Measurements from ENCODE around the gene GRM2.
A peak's percentile ranks its signal among the peaks of the same experiment; 100 is the strongest.

GRM2 gene

DNA sequence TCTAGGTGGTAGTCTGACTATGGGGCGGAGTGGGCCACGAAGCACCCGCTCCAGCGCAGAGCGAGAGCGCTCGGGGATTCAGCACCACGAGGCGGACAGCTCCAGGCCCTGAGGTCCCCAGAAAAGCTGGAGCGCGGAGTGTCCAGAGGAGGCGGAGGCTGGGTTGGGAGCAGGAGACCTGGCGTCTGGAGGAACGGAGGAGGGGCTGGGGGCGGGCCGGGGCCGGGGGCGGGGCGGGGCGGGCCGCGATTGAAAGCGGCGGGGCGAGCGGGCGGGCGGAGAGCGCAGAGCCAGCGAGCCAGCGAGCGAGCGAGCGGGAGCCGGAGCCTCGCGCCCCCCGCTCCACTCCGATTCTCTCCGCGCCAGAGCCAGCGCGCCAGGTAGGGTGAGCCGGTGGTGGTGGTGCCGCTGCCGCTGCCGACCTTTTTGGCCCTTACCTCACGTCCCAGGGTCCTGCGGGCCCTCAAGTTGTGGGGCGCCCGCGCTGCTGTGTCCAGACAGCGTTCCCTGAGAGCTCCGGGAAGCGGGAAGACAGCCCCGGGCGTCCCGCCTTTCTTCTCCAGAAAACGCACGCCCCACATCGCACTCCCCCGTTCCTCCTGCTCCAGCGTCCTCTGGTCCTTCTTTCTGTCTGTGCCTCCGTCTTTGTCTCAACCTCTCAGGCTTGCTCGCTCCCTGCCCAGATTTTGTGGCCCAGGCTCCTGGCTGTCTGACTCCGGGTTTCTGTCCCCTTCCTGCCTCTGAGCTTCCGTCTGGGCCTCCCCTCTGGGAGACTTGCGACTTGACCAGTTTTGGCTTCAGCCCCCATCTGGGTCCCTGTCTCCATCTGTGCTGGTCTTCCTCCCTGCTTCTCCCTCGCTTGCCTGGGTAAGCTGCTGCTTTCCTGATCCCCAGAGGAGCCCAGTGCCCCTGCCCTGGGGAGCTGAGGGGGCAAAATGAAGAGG lies at the start of gene GRM2:
Gene GRM2 (plus strand): TSS at position 281 of the 944 bp plus-strand sequence. CDS start 1,916 bp downstream, outside the sequence.
- DNase-seq = peak; percentile 32

DNA sequence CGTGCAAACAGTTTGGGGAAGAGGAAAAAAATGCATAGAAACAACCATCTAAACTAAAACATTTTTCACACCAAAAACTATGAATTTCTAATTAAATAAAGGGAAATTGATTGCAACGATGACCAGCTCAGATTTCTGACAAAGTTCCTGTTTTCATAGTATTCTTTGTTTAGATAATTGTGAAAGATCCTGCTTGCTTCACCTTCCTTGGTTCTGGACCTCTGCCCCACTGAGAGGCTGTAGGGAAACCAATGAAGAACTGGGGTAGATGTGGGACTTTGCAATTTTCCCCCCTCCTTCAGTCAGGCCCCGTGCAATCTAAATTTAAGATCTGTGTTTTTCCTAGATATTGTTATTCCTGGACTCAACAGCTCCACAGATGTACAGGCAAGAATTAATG lies 49.6 kb upstream of the GRM2 start:
- no peak for DNase-seq

DNA sequence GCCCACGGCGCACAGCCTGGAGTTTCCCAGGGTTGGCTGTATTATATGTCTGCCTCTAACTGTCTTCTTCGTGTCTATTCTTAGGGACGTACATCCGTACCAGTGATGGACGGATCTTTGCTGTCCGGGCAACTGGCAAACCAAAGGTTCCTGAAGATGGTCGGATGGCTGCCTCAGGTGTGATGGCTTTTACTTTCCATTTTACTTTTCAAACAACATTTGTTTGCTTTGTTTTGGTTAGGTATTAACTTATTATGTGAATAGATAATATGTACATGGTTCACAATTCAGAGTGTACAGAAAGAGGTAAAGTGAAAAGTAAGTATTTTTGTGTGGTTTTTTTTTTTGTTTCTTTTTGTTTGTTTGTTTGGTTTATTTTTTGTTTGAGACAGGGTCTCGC lies 46.9 kb upstream of the GRM2 start:
- DNase-seq = no peak

DNA sequence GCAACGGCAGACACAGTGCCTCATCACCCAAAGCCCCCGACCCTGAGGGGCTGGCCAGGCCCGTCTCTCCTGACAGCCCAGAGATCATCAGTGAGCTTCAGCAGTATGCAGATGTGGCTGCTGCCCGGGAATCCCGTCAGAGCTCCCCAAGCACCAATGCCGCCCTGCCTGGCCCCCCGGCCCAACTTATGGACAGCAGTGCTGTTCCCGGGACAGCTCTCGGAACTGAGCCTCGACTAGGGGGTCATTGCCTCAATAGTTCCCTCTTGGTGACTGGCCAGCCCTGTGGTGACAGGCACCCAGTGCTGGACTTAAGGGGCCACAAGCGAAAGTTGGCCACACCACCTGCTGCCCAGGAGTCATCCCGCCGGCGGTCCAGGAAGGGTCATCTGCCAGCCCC lies 44.4 kb upstream of the GRM2 start:
- DNase-seq = no peak

DNA sequence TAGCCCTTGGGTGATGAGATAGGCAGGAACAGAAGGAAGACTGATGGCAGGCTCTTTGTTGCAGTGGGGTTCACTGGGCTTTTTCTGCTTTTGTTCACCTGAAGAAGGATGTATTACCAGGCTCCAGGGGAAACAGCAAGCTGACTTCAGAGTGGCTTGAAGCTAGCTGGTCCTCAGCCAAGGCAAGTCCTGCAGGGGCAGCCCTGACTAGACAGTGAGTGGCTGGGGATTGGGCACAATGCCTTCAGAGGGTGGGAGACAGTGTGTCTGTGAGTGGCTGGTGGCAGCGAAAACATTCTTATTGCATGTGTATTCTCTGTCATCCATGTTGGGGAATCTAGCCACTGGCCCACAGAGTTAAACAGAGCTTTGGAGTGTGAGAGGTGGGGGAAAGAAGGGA lies 38.1 kb upstream of the GRM2 start:
- DNase-seq = no peak

DNA sequence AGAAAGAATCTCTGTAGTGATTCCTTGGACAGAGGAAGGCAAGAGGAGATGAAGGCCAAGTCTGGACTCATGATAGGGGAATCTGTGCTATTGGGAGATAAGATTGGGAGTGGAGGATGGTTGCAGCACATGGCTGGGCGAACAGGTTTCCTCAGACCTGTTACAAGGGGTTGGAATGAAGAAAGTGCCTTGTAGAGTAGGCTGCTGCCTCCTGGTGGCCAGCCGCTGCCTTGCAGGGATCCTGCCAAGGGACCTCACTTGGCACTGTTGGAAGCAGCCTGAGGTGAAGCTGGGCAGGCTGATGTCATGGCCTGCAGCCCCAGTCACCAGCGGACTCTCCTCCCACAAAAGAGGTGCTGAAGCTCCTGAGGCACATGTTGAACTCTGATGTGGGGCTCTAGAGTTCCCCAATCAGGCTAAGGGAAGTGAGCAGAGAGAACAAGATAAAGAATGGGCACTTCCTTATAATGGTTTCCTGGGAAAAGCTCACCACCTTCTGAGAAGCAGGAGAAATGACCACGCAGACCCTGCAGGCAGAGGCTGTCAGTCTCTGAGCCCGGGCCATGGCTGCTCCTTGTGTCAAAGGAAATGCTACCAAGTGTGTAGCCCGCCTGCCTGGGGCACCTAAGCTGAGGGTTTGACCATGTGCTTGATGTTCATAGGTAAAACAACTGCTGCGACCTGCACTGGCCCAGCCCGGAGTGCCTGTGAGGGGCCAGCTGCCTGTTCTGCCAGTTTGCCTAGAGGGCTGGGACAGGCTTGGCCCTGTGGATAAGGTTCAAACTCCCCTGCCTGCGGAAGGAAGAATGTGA lies 37.4 kb upstream of the GRM2 start:
- peak; percentile 82 for DNase-seq

DNA sequence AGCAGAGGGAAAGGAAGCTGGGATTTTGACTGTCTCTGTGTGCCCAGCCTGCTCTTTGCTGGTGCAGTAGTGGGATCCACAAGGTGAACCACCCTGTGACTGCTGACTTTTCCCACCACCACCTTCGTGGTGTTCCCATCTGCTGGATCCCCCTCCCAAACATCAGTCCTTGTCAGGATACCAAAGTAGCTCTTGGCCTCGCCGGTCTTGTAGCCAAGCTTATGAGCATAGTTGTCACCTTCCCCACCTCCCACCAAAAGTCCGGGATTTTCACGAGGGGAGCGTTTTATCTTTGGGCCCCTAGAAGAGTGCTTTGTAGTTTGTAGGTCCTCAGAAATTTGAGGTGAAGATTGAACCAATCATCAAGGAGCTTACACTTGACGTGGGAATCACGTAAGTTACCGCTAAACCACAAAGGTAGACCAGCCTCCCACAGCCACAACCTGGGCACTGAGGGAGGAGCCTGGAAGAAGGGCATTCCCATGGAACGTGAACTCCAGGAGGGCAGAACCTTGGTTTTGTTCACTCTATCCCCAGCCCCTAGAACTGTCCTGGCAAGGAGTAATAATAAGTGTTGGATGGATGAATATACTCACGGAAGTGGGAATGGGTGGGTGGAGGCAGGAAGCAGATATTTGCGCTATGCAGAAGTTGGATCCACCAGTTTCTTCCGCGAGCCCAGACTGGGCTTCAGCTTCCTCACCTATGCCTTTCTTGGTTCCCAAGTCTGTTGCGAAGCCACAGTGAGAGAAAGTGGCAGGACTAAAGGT lies 36.6 kb upstream of the GRM2 start:
- DNase-seq = no peak

DNA sequence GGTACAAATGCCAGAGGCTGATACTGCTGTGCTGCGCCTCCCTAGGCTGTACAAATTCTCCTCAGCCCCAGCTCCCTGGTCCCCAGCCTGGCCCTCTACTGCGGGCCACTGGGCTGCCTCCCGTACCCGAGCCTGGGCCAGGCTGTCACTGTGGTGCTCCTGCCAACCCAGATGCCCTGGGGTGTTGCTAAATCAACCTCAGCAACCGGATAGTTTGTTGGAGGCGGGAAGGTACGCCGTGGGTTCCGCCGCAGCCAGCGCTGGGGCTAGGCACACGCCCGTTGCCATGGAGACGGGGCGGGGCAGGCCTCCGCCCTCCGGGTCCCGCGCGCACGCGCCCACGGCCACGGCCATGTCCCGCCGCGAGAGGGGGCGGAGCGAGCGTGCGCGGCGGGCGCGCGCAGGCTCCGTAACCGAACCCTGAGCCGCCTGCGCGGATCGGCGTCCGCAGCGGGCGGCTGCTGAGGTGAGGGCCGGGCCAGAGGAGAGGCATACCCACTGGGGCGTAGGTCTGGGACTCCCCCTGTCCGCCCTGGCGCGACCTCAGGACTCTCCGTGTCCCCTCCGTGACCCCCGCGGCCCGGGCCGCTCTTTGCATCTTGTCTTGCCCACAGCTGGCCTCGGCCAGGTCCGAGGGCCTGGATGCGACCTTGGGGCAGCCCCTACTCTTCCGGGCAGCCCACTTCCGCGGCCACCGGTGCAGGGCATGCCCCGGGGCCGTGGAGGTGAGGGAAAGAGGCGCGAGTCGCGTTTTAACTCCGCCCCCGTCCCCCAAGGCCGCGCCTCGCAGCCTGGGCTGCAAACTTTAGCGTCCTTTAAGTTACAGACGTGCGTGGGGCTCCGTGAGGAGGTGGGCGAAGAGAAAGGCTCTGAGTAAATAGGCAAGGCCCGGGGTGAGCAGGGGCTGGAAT lies 35.8 kb upstream of the GRM2 start, which contains the start of gene TEX264:
Gene TEX264 (plus strand): TSS at position 430 of the 911 bp plus-strand sequence. CDS start 3,053 bp downstream, outside the sequence.
- peak; percentile 92 for DNase-seq

DNA sequence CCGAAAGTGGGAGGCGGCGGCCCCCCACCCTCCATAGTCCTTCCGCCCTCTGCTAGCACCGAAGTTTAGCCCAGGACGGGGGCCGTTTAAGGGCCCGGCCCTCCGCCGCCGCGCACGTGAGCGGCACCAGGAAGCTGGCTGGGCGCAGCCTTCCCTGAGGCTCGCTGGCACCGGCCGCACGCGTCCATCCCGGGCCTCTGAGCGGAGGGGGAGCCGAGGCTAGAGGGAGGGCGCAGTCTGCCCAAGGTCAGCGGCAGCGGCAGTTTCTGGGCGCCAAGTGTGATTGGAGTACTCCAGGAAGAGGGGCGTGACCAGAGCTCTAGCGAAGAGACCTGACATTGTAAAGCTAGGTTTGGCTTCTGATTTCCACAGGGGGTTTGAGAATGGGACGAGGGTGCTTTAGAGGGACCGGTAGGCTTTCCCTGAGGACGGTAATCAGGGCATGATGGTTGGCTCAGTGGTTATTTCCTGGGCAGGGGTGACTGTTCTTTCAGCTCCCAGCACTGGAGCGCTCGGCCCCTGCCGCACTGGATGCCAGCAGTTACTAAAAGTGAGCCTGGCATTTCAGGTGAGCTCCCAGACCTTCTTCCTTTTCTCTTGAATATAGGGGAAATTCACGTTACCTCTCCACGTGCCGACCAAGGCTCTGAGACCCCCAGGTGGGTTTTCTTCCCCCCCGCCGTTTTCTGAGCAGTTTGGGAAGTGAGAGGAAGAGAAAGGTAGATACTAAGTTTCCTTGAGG lies 35.0 kb upstream of the GRM2 start:
- DNase-seq = peak; percentile 55

DNA sequence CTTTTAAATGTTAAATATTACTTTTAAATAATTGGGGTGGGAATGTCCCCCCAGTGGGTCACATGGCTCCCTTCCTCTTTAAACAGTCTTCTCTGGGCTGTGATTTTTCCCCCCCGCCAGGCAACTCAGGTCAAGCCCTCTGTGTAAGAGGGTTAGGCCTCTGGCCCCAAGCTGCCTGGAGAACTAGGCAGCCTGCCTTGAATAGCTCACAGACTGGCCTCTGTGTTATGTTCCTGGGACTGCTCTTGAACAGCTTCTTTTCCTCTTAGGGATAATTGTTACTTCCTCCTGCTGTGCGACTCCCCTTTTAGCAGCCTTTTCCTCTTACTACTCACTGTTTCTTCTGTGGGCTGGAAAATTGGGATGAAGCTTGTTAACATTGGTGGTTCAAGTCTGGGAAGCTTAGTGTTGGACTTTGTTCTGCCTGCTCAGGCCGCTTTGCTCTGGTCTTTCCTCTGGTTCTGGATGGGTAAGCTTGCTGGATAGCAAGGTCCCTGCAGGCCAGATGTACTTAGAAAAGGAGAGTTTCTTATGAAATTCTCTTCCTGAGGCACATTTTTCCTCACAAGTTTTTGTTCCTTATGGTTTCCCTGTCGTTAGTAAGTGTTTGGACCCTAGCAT lies 33.6 kb upstream of the GRM2 start:
- DNase-seq = no peak

DNA sequence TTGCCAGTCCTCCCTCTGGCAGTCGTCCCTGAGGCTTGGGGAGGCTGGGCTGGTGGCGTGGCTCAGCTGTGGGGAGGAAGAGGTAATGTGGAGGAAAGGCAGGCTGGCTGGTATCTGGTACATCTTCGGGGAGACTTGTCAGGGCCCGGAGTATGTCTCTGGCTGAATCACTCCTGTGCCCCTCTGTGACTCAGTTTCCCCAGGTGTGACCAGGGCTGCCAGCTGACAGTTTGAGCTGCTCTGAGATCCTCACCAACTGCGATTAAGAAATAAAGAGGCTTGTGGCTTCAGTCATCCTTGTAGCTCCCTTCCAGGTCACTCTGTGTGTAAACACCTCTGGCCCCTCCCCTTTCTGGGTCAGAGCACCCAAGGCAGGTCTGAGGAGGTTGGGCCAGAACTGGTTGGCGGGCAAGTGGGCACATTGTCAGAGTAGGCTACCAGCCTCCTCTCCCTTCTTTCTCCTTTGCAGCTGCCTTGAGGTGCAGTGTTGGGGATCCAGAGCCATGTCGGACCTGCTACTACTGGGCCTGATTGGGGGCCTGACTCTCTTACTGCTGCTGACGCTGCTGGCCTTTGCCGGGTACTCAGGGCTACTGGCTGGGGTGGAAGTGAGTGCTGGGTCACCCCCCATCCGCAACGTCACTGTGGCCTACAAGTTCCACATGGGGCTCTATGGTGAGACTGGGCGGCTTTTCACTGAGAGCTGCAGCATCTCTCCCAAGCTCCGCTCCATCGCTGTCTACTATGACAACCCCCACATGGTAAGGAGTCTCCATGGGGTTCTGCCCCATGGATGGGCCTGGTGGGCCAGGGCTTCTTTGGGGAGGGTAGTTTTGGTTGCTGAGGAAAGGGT lies 32.8 kb upstream of the GRM2 start:
- no peak for DNase-seq

DNA sequence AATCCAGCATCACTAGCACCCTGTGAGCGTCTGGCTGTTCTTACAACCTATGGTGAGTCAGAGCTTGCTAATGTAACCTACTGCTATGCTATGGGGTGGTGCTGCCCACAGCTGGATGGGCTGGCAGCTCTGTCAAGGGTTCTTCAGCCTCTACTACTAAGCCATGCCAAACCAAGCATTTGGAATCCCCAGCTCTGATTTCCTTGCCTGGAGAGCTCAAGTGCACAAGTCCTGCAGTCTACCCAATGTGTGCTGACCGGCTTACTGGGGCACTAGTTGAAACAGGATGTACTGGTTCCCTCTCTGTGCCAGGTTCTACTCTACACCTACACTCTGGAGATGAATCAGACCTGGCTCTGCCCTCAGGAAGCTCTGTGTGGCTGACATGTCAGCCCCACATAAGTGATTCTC lies 31.7 kb upstream of the GRM2 start:
- DNase-seq = peak; percentile 24

DNA sequence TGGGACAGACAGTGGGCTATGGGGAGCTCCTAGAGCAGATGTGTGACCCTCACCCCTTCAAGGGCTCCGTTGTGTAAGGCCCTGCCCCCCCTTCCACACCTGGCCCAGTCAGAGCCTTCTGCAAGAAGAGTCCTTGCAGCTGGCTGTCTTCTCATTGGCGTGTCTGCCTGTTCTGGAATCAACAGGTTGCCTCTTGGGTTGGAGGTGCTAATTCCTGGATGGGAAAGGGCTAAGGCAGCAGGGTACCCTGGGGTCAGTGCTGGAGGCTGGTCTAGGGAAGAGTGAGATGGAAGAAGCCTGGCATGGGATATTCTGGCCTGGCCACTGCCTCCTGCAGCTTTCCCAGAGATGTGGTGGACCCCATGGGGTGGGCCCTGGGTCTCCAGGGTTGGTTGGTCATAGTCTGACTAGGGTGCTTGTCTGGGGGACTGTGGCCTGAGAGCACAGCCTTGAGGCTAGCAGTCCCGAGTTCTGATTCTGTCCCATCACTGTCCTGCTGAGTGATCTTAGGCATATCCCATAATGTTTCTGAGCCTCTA lies 30.7 kb upstream of the GRM2 start:
- no peak for DNase-seq

DNA sequence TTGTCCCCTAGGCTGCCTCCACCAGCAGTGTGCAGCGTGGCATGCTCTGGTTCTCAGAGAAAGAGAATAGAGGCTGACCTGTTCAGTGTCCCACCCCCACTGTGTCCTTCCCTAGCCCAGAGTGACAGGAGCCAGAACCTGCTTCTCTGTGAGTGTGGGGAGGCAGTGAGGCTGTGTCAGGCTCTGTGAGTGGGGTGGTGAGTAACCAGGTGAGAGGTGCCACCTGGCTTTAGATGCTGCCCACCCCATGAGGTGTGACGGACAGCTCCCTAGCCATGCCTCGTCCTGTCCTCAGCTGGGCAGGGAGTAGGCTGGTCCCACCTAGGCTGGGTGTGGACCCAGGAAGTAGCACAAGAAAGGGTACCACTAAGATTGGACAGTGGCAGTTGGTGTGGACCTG lies 29.5 kb upstream of the GRM2 start:
- DNase-seq = no peak

DNA sequence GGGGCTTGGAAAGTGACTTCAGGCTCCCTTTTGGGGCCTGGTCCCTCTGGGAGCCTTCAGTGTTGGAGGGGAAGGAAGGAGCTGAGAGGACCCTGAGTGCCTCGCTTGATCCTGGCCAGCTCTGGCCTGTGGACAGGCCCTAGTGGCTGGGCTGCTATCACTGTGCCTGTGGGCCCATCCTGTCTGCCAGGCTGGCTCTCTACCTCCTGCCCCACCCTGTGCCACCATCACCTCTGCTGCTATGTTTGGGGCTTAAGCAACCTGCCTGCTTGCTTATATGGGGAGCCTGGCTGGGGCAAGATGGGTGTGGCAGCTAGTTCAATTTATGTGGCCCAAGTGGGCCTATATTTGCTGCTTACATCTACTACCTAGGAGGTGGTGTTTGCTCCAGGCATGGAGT lies 28.7 kb upstream of the GRM2 start:
- no peak for DNase-seq

DNA sequence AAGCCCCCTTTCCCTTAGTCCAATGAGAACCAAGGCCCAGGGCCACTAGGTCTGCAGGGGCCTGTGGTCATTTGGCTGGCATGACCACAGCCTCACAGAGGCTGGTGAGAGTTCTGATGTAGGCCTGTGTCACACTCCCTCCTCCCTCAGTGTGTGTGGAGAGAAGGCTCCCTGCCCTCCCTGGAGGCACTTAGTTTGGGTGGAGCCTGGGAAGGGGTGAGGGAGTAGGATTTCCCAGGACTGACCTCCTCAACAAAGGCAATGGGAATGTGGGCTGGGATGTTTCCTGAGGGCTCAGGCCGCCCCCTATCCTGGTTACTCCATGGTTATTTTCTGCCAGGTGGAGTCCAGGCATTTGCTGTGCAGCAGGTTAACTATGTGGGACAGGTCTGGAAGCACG lies 28.2 kb upstream of the GRM2 start:
- no peak for DNase-seq

DNA sequence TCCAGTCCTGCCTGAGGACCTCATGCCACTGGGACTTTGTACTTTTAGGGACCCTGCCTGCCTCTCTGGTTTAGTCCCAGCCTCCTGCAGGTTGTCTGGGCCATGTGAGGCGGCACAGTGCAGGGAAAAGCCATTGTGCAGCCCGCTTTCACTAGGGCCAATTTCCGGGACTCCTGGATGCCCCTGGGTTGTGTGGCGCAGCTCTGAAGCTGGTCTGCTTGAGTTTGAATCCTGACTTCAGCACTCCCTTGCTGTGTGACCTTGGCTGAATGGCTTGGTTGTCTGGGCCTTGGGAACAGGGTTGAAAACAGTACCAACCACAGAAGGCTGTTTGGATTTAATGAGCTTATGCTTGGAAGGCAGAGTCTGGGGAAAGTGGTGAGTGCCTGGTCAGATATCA lies 27.6 kb upstream of the GRM2 start:
- no peak for DNase-seq

DNA sequence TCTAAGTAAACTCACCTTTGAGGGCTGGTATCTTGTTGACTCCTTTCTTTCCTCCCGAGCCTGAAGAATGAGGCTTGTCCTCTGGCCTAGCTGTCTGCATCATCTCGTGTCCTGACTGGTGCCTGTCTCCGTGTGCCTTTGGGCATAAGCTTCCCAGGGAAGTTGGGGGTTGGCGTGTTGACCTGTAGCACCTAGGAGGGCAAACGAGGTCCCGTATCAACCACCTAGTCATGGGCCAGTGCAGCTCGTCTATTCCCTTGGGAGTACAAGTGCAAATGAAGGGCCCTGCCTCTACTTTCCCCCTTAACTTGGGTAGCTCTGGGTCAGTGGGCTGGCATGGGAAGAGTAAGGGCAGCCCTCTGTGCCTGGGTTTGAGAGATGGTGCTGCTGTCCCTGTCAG lies 27.1 kb upstream of the GRM2 start:
- no peak for DNase-seq

DNA sequence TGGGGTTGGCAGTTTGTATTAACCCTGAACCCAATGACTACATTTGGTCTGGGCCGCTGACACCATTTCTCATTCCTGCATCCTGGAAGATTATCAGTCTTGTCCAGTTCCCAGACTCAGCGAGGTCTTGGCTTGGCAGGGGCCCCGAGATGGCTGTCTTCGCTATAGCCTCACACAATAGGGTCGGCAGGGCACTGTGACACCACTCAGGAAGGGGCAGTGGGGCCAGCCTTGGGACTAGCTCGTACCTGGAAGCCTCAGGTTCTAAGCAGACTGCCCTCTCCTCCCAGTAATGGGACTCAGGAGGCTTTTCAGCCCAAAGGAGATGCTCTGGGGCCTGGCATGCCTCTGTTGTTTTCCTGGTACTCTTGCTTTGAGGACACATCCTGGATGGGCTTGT lies 26.7 kb upstream of the GRM2 start:
- no peak for DNase-seq

All from stimulated activated CD4-positive, alpha-beta T cell treated with anti-CD3 and anti-CD28 coated beads, Interleukin-4, amount 100 ng/mL, for 1 hour (primary cell).